ENCODE measurements around the gene CIB4.

The CIB4 gene

GRCh38 chr2:26626606-26627005 is 14.6 kb downstream of the CIB4 start:
- ATAC-seq, result no peak
- TF ChIP-seq ZC3H10 (CRISPR knock-in tag; IDR thresholded peaks at IDR 0.05), result no peak
- no peak for TF ChIP-seq CSDC2 (CRISPR knock-in tag; IDR thresholded peaks at IDR 0.05)
- TF ChIP-seq, protein P1, sequence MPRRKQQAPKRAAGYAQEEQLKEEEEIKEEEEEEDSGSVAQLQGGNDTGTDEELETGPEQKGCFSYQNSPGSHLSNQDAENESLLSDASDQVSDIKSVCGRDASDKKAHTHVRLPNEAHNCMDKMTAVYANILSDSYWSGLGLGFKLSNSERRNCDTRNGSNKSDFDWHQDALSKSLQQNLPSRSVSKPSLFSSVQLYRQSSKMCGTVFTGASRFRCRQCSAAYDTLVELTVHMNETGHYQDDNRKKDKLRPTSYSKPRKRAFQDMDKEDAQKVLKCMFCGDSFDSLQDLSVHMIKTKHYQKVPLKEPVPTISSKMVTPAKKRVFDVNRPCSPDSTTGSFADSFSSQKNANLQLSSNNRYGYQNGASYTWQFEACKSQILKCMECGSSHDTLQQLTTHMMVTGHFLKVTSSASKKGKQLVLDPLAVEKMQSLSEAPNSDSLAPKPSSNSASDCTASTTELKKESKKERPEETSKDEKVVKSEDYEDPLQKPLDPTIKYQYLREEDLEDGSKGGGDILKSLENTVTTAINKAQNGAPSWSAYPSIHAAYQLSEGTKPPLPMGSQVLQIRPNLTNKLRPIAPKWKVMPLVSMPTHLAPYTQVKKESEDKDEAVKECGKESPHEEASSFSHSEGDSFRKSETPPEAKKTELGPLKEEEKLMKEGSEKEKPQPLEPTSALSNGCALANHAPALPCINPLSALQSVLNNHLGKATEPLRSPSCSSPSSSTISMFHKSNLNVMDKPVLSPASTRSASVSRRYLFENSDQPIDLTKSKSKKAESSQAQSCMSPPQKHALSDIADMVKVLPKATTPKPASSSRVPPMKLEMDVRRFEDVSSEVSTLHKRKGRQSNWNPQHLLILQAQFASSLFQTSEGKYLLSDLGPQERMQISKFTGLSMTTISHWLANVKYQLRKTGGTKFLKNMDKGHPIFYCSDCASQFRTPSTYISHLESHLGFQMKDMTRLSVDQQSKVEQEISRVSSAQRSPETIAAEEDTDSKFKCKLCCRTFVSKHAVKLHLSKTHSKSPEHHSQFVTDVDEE (CRISPR knock-in tag; IDR thresholded peaks at IDR 0.05), result no peak
- TF ChIP-seq, protein P2, sequence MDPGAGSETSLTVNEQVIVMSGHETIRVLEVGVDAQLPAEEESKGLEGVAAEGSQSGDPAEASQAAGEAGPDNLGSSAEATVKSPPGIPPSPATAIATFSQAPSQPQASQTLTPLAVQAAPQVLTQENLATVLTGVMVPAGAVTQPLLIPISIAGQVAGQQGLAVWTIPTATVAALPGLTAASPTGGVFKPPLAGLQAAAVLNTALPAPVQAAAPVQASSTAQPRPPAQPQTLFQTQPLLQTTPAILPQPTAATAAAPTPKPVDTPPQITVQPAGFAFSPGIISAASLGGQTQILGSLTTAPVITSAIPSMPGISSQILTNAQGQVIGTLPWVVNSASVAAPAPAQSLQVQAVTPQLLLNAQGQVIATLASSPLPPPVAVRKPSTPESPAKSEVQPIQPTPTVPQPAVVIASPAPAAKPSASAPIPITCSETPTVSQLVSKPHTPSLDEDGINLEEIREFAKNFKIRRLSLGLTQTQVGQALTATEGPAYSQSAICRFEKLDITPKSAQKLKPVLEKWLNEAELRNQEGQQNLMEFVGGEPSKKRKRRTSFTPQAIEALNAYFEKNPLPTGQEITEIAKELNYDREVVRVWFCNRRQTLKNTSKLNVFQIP (CRISPR knock-in tag; IDR thresholded peaks at IDR 0.05; ENCODE audit: borderline replicate concordance, low read depth), result no peak
- no peak for TF ChIP-seq ZFP30 (CRISPR knock-in tag; IDR thresholded peaks at IDR 0.05)
- TF ChIP-seq ZNF565 (CRISPR knock-in tag; conservative IDR thresholded peaks at IDR 0.05; ENCODE audit: low read depth), result no peak
- TF ChIP-seq, protein P3, sequence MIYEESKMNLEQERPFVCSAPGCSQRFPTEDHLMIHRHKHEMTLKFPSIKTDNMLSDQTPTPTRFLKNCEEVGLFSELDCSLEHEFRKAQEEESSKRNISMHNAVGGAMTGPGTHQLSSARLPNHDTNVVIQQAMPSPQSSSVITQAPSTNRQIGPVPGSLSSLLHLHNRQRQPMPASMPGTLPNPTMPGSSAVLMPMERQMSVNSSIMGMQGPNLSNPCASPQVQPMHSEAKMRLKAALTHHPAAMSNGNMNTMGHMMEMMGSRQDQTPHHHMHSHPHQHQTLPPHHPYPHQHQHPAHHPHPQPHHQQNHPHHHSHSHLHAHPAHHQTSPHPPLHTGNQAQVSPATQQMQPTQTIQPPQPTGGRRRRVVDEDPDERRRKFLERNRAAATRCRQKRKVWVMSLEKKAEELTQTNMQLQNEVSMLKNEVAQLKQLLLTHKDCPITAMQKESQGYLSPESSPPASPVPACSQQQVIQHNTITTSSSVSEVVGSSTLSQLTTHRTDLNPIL (CRISPR knock-in tag; IDR thresholded peaks at IDR 0.05; ENCODE audit: low read depth), result no peak
- TF ChIP-seq, protein P4, sequence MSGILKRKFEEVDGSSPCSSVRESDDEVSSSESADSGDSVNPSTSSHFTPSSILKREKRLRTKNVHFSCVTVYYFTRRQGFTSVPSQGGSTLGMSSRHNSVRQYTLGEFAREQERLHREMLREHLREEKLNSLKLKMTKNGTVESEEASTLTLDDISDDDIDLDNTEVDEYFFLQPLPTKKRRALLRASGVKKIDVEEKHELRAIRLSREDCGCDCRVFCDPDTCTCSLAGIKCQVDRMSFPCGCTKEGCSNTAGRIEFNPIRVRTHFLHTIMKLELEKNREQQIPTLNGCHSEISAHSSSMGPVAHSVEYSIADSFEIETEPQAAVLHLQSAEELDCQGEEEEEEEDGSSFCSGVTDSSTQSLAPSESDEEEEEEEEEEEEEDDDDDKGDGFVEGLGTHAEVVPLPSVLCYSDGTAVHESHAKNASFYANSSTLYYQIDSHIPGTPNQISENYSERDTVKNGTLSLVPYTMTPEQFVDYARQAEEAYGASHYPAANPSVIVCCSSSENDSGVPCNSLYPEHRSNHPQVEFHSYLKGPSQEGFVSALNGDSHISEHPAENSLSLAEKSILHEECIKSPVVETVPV (CRISPR knock-in tag; IDR thresholded peaks at IDR 0.05), result no peak
- no peak for TF ChIP-seq ESRRG (CRISPR knock-in tag; IDR thresholded peaks at IDR 0.05)
- TF ChIP-seq GLIS3 (CRISPR knock-in tag; IDR thresholded peaks at IDR 0.05), result no peak
- no peak for TF ChIP-seq ZNF70 (CRISPR knock-in tag; IDR thresholded peaks at IDR 0.05)
- no peak for TF ChIP-seq RARB (CRISPR knock-in tag; IDR thresholded peaks at IDR 0.05)
- no peak for TF ChIP-seq OSR1 (CRISPR knock-in tag; IDR thresholded peaks at IDR 0.05)
- no peak for TF ChIP-seq SNAI2 (CRISPR knock-in tag; IDR thresholded peaks at IDR 0.05)
- no peak for TF ChIP-seq PPARA (CRISPR knock-in tag; IDR thresholded peaks at IDR 0.05; ENCODE audit: borderline replicate concordance)
- no peak for TF ChIP-seq ARNTL (CRISPR knock-in tag; IDR thresholded peaks at IDR 0.05; ENCODE audit: borderline replicate concordance, low read depth)

GRCh38 chr2:26623541-26624495 is 17.3 kb downstream of the CIB4 start:
- TF ChIP-seq RARB (CRISPR knock-in tag; IDR thresholded peaks at IDR 0.05) (no peak), ZNF70 (CRISPR knock-in tag; IDR thresholded peaks at IDR 0.05) (no peak), ESRRG (CRISPR knock-in tag; IDR thresholded peaks at IDR 0.05) (no peak), ARNTL (CRISPR knock-in tag; IDR thresholded peaks at IDR 0.05; ENCODE audit: borderline replicate concordance, low read depth) (no peak), PPARA (CRISPR knock-in tag; IDR thresholded peaks at IDR 0.05; ENCODE audit: borderline replicate concordance) (no peak), ISL1 (CRISPR knock-in tag; IDR thresholded peaks at IDR 0.05) (no peak), TCF4 (CRISPR knock-in tag; IDR thresholded peaks at IDR 0.05; ENCODE audit: borderline replicate concordance) (no peak), GLIS3 (CRISPR knock-in tag; IDR thresholded peaks at IDR 0.05) (no peak), ZFP3 (CRISPR knock-in tag; IDR thresholded peaks at IDR 0.05) (no peak), TOX (CRISPR knock-in tag; IDR thresholded peaks at IDR 0.05; ENCODE audit: borderline replicate concordance) (no peak), OSR1 (CRISPR knock-in tag; IDR thresholded peaks at IDR 0.05) (no peak), BACH2 (CRISPR knock-in tag; IDR thresholded peaks at IDR 0.05; ENCODE audit: borderline replicate concordance) (no peak), CSDC2 (CRISPR knock-in tag; IDR thresholded peaks at IDR 0.05) (no peak), ZNF8 (CRISPR knock-in tag; IDR thresholded peaks at IDR 0.05) (no peak), PATZ1 (CRISPR knock-in tag; IDR thresholded peaks at IDR 0.05; ENCODE audit: borderline replicate concordance) (no peak)
- TF ChIP-seq, protein P1 (CRISPR knock-in tag; IDR thresholded peaks at IDR 0.05), result no peak
- TF ChIP-seq, protein P2 (CRISPR knock-in tag; IDR thresholded peaks at IDR 0.05; ENCODE audit: borderline replicate concordance, low read depth), result no peak
- ATAC-seq, result no peak

All from SK-N-SH treated with all-trans-retinoic acid at 6 μM for 48 hours (cell line).